ENCODE measurements around the gene SOX21.

The SOX21 gene

GRCh38 chr13:94706101-94706842 lies 6.1 kb downstream of the SOX21 start:
- TF ChIP-seq CTCF (conservative IDR thresholded peaks at IDR 0.05; ENCODE audit: low read length) = no peak
- TF ChIP-seq EZH2phosphoT487 (IDR thresholded peaks at IDR 0.05; ENCODE audit: borderline replicate concordance) = no peak
- no peak overlapping the region for H2AFZ ChIP-seq (ENCODE audit: low read length)
- no peak overlapping the region for H3K9ac ChIP-seq (ENCODE audit: low read depth, low read length, poor library complexity, severe bottlenecking)
- no peaks in the 10 kb centered on the region for H3K9me2 ChIP-seq (replicated peaks; ENCODE audit: low read depth, low read length)
- H4K20me1 ChIP-seq (ENCODE audit: insufficient read depth, low read length, poor library complexity, severe bottlenecking) = no peaks in the 10 kb centered on the region
- no peaks in the 10 kb centered on the region for H3K79me2 ChIP-seq (ENCODE audit: insufficient read depth, low read length)
- no peaks in the 10 kb centered on the region for H3K36me3 ChIP-seq (ENCODE audit: insufficient read depth, low read length)
- H3K4me3 ChIP-seq (ENCODE audit: low read length, poor library complexity, severe bottlenecking) = no peak overlapping the region
- no peaks in the 10 kb centered on the region for H3F3A ChIP-seq (ENCODE audit: low read depth)
- no peak overlapping the region for H3K4me2 ChIP-seq (ENCODE audit: low read depth, low read length, poor library complexity, severe bottlenecking)
- H3K9me3 ChIP-seq (ENCODE audit: insufficient read depth, low read depth, low read length) = peaks cover 3% of the 10 kb centered on the region; the same call in 1 of the 2 replicates
- H3K4me1 ChIP-seq (ENCODE audit: insufficient read depth, low read length, poor library complexity, severe bottlenecking) = no peaks in the 10 kb centered on the region
- no peaks in the 10 kb centered on the region for H3K27me3 ChIP-seq (ENCODE audit: insufficient read depth, low read length, poor library complexity, severe bottlenecking)

DNA sequence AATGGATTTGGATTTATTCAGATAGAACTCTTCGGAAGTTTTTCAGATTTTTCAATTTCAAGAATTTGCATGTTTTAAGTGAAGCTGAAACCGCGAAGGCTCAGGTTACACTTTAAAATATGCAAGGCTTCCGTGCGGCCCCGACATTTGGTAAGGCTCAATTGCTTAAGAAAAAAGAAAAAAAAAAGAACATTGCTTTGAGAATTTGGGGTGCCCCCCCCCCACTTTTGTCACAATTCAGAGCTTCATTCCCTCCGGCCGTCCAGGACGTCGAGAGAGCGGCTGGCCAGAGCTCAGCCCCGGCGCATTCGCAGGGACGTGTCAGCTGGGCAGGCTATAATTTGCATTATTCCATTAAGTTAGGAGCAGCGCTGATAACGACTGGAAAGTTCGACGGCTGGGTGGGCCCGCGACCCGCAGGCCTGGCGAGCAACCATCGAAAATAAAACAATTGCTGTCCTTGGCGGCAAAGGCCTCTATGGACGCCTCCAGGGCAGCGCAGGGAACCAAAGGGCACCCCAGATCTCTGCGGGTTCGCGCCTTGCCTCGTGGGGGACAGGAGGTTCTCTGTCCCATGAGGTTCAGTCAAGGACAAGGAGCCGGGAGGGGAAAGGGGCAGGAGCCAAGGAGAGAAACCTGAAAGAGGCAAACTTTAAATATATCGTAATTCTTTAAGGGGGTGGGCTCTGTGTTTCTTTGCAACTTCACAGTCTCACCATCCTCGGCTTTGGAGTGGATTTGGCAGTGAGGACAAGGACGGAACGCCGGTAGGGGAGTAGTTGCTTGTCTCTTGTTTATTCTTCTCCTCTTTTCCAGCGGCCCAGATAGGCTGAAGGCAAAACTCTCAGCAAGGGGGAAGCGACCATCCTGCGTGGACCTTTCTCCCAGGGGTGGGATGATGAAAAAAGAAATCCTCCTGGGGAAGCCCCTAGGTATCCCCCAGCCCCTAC lies 7.0 kb downstream of the SOX21 start:
- TF ChIP-seq EZH2phosphoT487 (IDR thresholded peaks at IDR 0.05; ENCODE audit: borderline replicate concordance) = no peak
- no peak for TF ChIP-seq CTCF (conservative IDR thresholded peaks at IDR 0.05; ENCODE audit: low read length)
- Histone ChIP-seq H3K79me2 (ENCODE audit: insufficient read depth, low read length) (no peaks in the 10 kb centered on the region), H3K9ac (ENCODE audit: low read depth, low read length, poor library complexity, severe bottlenecking) (no peak overlapping the region), H3K4me1 (ENCODE audit: insufficient read depth, low read length, poor library complexity, severe bottlenecking) (no peaks in the 10 kb centered on the region), H3K9me2 (replicated peaks; ENCODE audit: low read depth, low read length) (no peaks in the 10 kb centered on the region), H3F3A (ENCODE audit: low read depth) (no peaks in the 10 kb centered on the region), H3K27me3 (ENCODE audit: insufficient read depth, low read length, poor library complexity, severe bottlenecking) (no peaks in the 10 kb centered on the region), H3K4me3 (ENCODE audit: low read length, poor library complexity, severe bottlenecking) (no peak overlapping the region), H3K36me3 (ENCODE audit: insufficient read depth, low read length) (no peaks in the 10 kb centered on the region), H2AFZ (ENCODE audit: low read length) (no peak overlapping the region), H4K20me1 (ENCODE audit: insufficient read depth, low read length, poor library complexity, severe bottlenecking) (no peaks in the 10 kb centered on the region), H3K4me2 (ENCODE audit: low read depth, low read length, poor library complexity, severe bottlenecking) (no peak overlapping the region), H3K9me3 (ENCODE audit: insufficient read depth, low read depth, low read length) (peaks cover 3% of the 10 kb centered on the region; the same call in 1 of the 2 replicates)

DNA sequence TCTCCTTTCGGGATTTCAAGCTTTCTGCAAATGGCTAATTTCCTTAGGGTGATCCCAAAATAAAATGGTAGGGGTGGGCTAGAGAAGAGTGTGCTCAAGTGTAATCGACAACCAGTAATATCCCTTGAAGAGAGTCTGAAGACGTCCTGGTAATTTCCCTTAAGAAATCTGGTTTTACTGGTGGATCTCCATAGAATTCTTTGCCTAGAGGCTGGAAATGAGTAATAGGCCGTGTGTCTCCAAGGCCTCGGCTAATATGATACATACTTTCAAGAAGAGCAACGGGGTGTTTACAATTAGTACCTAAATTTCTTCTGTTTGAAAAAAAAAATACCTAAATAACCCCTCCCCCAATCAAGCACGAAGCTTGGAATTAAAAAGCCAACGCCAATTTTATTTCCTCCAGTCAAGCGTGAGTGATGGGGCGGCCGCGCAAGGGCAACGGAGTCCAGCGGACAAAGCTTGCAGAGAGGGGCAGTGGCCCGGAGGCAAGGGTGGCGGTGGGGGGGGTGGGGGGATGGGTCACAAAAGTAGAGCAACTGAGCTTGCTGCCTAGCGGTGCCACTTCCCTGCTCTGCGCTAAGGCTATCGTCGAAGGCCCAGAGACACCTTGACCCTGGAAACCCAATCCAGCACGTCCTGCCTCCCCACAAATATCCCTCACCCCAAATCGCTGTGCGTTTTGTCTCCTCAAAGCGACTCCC lies 7.8 kb downstream of the SOX21 start:
- H3F3A ChIP-seq (ENCODE audit: low read depth) = no peaks in the 10 kb centered on the region
- no peak overlapping the region for H3K4me3 ChIP-seq (ENCODE audit: low read length, poor library complexity, severe bottlenecking)
- no peak overlapping the region for H2AFZ ChIP-seq (ENCODE audit: low read length)
- H3K4me1 ChIP-seq (ENCODE audit: insufficient read depth, low read length, poor library complexity, severe bottlenecking) = no peaks in the 10 kb centered on the region
- no peaks in the 10 kb centered on the region for H4K20me1 ChIP-seq (ENCODE audit: insufficient read depth, low read length, poor library complexity, severe bottlenecking)
- no peak overlapping the region for H3K4me2 ChIP-seq (ENCODE audit: low read depth, low read length, poor library complexity, severe bottlenecking)
- no peaks in the 10 kb centered on the region for H3K27me3 ChIP-seq (ENCODE audit: insufficient read depth, low read length, poor library complexity, severe bottlenecking)
- H3K9me2 ChIP-seq (replicated peaks; ENCODE audit: low read depth, low read length) = no peaks in the 10 kb centered on the region
- no peaks in the 10 kb centered on the region for H3K36me3 ChIP-seq (ENCODE audit: insufficient read depth, low read length)
- no peaks in the 10 kb centered on the region for H3K79me2 ChIP-seq (ENCODE audit: insufficient read depth, low read length)
- H3K9ac ChIP-seq (ENCODE audit: low read depth, low read length, poor library complexity, severe bottlenecking) = no peak overlapping the region
- TF ChIP-seq CTCF (conservative IDR thresholded peaks at IDR 0.05; ENCODE audit: low read length) (no peak), EZH2phosphoT487 (IDR thresholded peaks at IDR 0.05; ENCODE audit: borderline replicate concordance) (no peak)
- H3K9me3 ChIP-seq (ENCODE audit: insufficient read depth, low read depth, low read length) = peaks cover 3% of the 10 kb centered on the region; the same call in 1 of the 2 replicates
